ENCODE results near the gene IL1RAPL2. TPM values are rescaled to one million over a fixed set of nuclear protein-coding genes. Genes with fewer than 3 reads are reported as not detected.

IL1RAPL2 gene
- polyA plus RNA-seq, 2 of the 4 experiments (the other 2 are of a cell fraction): not detected

DNA sequence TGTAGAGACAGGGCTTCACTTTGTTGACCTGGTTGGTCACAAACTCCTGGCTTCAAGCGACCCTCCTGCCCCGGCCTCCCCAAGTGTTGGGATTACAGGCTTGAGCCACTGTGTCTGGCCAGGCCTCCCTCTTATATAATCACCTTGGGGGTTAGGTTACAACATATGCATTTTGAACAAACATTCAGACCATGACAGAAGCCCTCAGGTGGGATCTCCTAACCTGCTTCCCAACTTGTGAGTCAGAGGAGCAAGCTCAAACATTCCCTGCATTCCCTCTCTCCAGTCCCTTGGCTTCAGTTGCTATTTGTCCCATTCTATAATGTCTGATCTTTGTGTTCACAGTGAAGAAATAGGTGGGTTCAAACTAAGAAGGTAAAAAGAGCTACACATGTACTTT is 1179.9 kb downstream of the IL1RAPL2 start:
- Histone ChIP-seq H3K4me3 (no peak overlapping the region), H3K4me1 (no peaks in the 10 kb centered on the region), H3K27ac (no peak overlapping the region), H3K9me3 (no peaks in the 10 kb centered on the region), H3K4me2 (no peak overlapping the region)
- DNase-seq (ENCODE audit: low read depth in 1 of 2, low spot score in 1 of 2) (no peak), FAIRE-seq (no peak), ATAC-seq (no peak)
- WGBS (ENCODE audit: missing lambda C conversion rate): 6% methylated on average over 2 of the region's 2 CpGs
- TF ChIP-seq CBX2 (IDR thresholded peaks at IDR 0.05; ENCODE audit: borderline replicate concordance, low read depth) (no peak), ZFP36 (IDR thresholded peaks at IDR 0.05; ENCODE audit: borderline replicate concordance, partially characterized antibody) (no peak), BHLHE40 (IDR thresholded peaks at IDR 0.05; ENCODE audit: low read depth, low read length) (no peak), HOXA7 (CRISPR knock-in tag; IDR thresholded peaks at IDR 0.05) (no peak), TFCP2L1 (CRISPR knock-in tag; IDR thresholded peaks at IDR 0.05) (no peak), FOSL2 (IDR thresholded peaks at IDR 0.05) (no peak), FOSL2 (CRISPR knock-in tag; IDR thresholded peaks at IDR 0.05) (no peak), MAFK (IDR thresholded peaks at IDR 0.05; ENCODE audit: partially characterized antibody) (no peak), HDAC2 (IDR thresholded peaks at IDR 0.05) (no peak), EP300 (IDR thresholded peaks at IDR 0.05) (no peak), KDM5A (IDR thresholded peaks at IDR 0.05) (no peak), RNF2 (IDR thresholded peaks at IDR 0.05; ENCODE audit: borderline replicate concordance, low read depth) (no peak), CHD4 (IDR thresholded peaks at IDR 0.05; ENCODE audit: borderline replicate concordance) (no peak), MAZ (IDR thresholded peaks at IDR 0.05; ENCODE audit: borderline replicate concordance, low read depth, low read length) (no peak), CHD2 (IDR thresholded peaks at IDR 0.05; ENCODE audit: low read length, partially characterized antibody) (no peak), NFE2L2 (conservative IDR thresholded peaks at IDR 0.05; ENCODE audit: low read length) (no peak), RCOR1 (IDR thresholded peaks at IDR 0.05; ENCODE audit: low read depth, low read length) (no peak)
- TF ChIP-seq, protein P1, sequence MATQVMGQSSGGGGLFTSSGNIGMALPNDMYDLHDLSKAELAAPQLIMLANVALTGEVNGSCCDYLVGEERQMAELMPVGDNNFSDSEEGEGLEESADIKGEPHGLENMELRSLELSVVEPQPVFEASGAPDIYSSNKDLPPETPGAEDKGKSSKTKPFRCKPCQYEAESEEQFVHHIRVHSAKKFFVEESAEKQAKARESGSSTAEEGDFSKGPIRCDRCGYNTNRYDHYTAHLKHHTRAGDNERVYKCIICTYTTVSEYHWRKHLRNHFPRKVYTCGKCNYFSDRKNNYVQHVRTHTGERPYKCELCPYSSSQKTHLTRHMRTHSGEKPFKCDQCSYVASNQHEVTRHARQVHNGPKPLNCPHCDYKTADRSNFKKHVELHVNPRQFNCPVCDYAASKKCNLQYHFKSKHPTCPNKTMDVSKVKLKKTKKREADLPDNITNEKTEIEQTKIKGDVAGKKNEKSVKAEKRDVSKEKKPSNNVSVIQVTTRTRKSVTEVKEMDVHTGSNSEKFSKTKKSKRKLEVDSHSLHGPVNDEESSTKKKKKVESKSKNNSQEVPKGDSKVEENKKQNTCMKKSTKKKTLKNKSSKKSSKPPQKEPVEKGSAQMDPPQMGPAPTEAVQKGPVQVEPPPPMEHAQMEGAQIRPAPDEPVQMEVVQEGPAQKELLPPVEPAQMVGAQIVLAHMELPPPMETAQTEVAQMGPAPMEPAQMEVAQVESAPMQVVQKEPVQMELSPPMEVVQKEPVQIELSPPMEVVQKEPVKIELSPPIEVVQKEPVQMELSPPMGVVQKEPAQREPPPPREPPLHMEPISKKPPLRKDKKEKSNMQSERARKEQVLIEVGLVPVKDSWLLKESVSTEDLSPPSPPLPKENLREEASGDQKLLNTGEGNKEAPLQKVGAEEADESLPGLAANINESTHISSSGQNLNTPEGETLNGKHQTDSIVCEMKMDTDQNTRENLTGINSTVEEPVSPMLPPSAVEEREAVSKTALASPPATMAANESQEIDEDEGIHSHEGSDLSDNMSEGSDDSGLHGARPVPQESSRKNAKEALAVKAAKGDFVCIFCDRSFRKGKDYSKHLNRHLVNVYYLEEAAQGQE (IDR thresholded peaks at IDR 0.05): no peak
- TF ChIP-seq, protein P2, sequence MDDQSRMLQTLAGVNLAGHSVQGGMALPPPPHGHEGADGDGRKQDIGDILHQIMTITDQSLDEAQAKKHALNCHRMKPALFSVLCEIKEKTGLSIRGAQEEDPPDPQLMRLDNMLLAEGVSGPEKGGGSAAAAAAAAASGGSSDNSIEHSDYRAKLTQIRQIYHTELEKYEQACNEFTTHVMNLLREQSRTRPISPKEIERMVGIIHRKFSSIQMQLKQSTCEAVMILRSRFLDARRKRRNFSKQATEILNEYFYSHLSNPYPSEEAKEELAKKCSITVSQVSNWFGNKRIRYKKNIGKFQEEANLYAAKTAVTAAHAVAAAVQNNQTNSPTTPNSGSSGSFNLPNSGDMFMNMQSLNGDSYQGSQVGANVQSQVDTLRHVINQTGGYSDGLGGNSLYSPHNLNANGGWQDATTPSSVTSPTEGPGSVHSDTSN (IDR thresholded peaks at IDR 0.05): no peak
- ChIA-PET CTCF (no interaction called here), POLR2A (no interaction called here)

DNA sequence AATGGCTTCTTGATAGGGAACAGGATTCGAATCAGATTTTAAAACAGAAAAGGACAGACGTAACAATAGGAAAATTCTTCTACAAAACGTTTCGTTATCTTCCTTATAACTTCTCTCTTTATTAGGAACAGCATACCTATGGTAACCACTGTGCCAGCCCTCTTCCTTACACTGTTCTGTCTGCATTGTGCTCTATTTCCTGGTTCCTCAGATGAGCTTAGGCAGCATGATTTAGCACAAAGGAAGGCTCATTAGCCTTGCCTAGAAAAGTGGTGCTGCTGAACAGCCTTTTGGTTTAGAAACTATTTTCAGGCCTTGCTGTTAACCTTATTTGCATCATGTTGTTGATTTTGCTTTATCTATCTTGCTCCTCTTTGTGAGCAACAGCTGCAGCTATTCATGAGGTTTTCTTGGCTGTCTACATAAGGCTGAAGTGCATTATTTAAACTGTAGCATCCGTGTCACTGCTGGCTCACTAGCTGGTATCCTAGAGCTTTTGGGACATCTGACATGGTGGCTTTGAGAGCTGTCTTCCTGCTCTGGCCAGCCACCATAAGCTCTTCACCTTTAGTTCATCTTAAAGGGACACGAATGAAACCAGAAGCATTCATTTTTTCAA is 1186.4 kb downstream of the IL1RAPL2 start:
- CTCF ChIA-PET: no interaction called here
- FAIRE-seq (peak; percentile 18), ATAC-seq (peak in 1 of 2 experiments; percentile 53; a peak in 1 of 6 replicates), DNase-seq (ENCODE audit: low read depth in 1 of 2, low spot score in 1 of 2) (peak in 1 of 2 experiments; percentile 20)
- no peak overlapping the region for H3K27ac ChIP-seq
- no peak overlapping the region for H3K4me3 ChIP-seq
- POLR2A ChIA-PET: no interaction called here
- no peak overlapping the region for H3K4me2 ChIP-seq
- TF ChIP-seq POLR2AphosphoS2 (conservative IDR thresholded peaks at IDR 0.05; ENCODE audit: low read length): no peak
- no peaks in the 10 kb centered on the region for H3K9me3 ChIP-seq
- 9% methylated on average over 6 of the region's 6 CpGs for WGBS (ENCODE audit: missing lambda C conversion rate)
- H3K4me1 ChIP-seq: no peaks in the 10 kb centered on the region

DNA sequence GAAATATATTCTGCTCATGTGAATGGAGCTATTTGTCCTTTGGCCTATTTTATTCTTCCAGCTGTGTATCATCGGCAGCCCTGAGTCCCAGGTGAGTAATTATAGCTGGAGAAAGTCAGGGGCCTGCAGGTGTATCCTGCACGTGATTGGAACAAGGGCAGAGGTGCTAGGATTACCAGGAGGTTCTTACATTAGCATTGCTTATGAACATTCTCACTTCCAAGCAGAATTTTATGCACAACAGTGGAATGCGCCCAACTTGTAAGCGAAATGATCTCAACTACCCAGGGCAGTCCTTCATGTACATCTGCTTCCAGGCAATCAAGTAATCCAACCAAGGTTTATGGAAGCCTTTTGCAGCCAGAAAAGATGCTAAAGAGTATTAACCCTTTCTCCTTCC is 1187.4 kb downstream of the IL1RAPL2 start:
- DNase-seq (ENCODE audit: low read depth in 1 of 2, low spot score in 1 of 2): no peak
- H3K4me3 ChIP-seq: no peak overlapping the region
- WGBS (ENCODE audit: missing lambda C conversion rate): 52% methylated on average over 4 of the region's 4 CpGs
- ATAC-seq: no peak
- ChIA-PET POLR2A (no interaction called here), CTCF (no interaction called here)
- no peak overlapping the region for H3K4me2 ChIP-seq
- no peaks in the 10 kb centered on the region for H3K9me3 ChIP-seq
- no peaks in the 10 kb centered on the region for H3K4me1 ChIP-seq
- H3K27ac ChIP-seq: no peak overlapping the region
- peak; percentile 63 for FAIRE-seq
- TF ChIP-seq, protein P3, sequence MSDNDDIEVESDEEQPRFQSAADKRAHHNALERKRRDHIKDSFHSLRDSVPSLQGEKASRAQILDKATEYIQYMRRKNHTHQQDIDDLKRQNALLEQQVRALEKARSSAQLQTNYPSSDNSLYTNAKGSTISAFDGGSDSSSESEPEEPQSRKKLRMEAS (IDR thresholded peaks at IDR 0.05): no peak
- TF ChIP-seq TP53 (CRISPR knock-in tag; IDR thresholded peaks at IDR 0.05): no peak
- TF ChIP-seq TFCP2L1 (CRISPR knock-in tag; IDR thresholded peaks at IDR 0.05): no peak
- TF ChIP-seq RAD21 (conservative IDR thresholded peaks at IDR 0.05 in 1 of 2, IDR thresholded peaks at IDR 0.05 in 1 of 2): no peak
- no peak for TF ChIP-seq POLR2A (IDR thresholded peaks at IDR 0.05; ENCODE audit: low read length)
- TF ChIP-seq, protein P4, sequence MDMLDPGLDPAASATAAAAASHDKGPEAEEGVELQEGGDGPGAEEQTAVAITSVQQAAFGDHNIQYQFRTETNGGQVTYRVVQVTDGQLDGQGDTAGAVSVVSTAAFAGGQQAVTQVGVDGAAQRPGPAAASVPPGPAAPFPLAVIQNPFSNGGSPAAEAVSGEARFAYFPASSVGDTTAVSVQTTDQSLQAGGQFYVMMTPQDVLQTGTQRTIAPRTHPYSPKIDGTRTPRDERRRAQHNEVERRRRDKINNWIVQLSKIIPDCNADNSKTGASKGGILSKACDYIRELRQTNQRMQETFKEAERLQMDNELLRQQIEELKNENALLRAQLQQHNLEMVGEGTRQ (IDR thresholded peaks at IDR 0.05): no peak
- no peak for TF ChIP-seq MAFK (IDR thresholded peaks at IDR 0.05; ENCODE audit: partially characterized antibody)
- TF ChIP-seq, protein P5, sequence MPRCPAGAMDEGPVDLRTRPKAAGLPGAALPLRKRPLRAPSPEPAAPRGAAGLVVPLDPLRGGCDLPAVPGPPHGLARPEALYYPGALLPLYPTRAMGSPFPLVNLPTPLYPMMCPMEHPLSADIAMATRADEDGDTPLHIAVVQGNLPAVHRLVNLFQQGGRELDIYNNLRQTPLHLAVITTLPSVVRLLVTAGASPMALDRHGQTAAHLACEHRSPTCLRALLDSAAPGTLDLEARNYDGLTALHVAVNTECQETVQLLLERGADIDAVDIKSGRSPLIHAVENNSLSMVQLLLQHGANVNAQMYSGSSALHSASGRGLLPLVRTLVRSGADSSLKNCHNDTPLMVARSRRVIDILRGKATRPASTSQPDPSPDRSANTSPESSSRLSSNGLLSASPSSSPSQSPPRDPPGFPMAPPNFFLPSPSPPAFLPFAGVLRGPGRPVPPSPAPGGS (IDR thresholded peaks at IDR 0.05): no peak
- no peak for TF ChIP-seq ZNF302 (CRISPR knock-in tag; IDR thresholded peaks at IDR 0.05)
- TF ChIP-seq RNF2 (IDR thresholded peaks at IDR 0.05; ENCODE audit: borderline replicate concordance, low read depth): no peak
- TF ChIP-seq, protein P6, sequence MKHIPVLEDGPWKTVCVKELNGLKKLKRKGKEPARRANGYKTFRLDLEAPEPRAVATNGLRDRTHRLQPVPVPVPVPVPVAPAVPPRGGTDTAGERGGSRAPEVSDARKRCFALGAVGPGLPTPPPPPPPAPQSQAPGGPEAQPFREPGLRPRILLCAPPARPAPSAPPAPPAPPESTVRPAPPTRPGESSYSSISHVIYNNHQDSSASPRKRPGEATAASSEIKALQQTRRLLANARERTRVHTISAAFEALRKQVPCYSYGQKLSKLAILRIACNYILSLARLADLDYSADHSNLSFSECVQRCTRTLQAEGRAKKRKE (CRISPR knock-in tag; IDR thresholded peaks at IDR 0.05; ENCODE audit: low read depth): no peak
- no peak for TF ChIP-seq CBX8 (IDR thresholded peaks at IDR 0.05)
